ENCODE measurements around the gene KIT.
A peak's percentile ranks its signal among the peaks of the same experiment; 100 is the strongest.

KIT gene

GRCh38 chr4:54708339-54709279, 50.9 kb downstream of the KIT start:
- H3K4me3 Mint-ChIP-seq, result no peak overlapping the region
- no peak overlapping the region for H3K27ac Mint-ChIP-seq
- no peaks in the 10 kb centered on the region for H3K4me1 Mint-ChIP-seq
- no peaks in the 10 kb centered on the region for H3K36me3 Mint-ChIP-seq
- ATAC-seq, result peak; percentile 51
- H3K9me3 Mint-ChIP-seq, result no peaks in the 10 kb centered on the region
- H3K27me3 Mint-ChIP-seq, result peaks cover 19% of the 10 kb centered on the region

GRCh38 chr4:54709400-54709799, 51.6 kb downstream of the KIT start:
- H3K4me1 Mint-ChIP-seq, result no peaks in the 10 kb centered on the region
- no peak overlapping the region for H3K4me3 Mint-ChIP-seq
- H3K27me3 Mint-ChIP-seq, result peaks cover 19% of the 10 kb centered on the region
- H3K9me3 Mint-ChIP-seq, result no peaks in the 10 kb centered on the region
- no peaks in the 10 kb centered on the region for H3K36me3 Mint-ChIP-seq
- no peak for ATAC-seq
- H3K27ac Mint-ChIP-seq, result no peak overlapping the region

GRCh38 chr4:54712206-54712605, 54.4 kb downstream of the KIT start:
- no peak overlapping the region for H3K27ac Mint-ChIP-seq
- no peak overlapping the region for H3K4me3 Mint-ChIP-seq
- no peaks in the 10 kb centered on the region for H3K9me3 Mint-ChIP-seq
- no peaks in the 10 kb centered on the region for H3K36me3 Mint-ChIP-seq
- no peaks in the 10 kb centered on the region for H3K4me1 Mint-ChIP-seq
- H3K27me3 Mint-ChIP-seq, result peaks cover 19% of the 10 kb centered on the region
- ATAC-seq, result no peak

GRCh38 chr4:54714631-54715030, 56.9 kb downstream of the KIT start:
- H3K4me1 Mint-ChIP-seq, result no peaks in the 10 kb centered on the region
- H3K27ac Mint-ChIP-seq, result no peak overlapping the region
- H3K9me3 Mint-ChIP-seq, result no peaks in the 10 kb centered on the region
- H3K27me3 Mint-ChIP-seq, result no peaks in the 10 kb centered on the region
- no peaks in the 10 kb centered on the region for H3K36me3 Mint-ChIP-seq
- no peak for ATAC-seq
- H3K4me3 Mint-ChIP-seq, result no peak overlapping the region

GRCh38 chr4:54716478-54717065, 58.8 kb downstream of the KIT start:
- H3K27ac Mint-ChIP-seq, result no peak overlapping the region
- no peaks in the 10 kb centered on the region for H3K36me3 Mint-ChIP-seq
- no peak for ATAC-seq
- no peaks in the 10 kb centered on the region for H3K9me3 Mint-ChIP-seq
- no peak overlapping the region for H3K4me3 Mint-ChIP-seq
- H3K27me3 Mint-ChIP-seq, result no peaks in the 10 kb centered on the region
- H3K4me1 Mint-ChIP-seq, result no peaks in the 10 kb centered on the region

DNA sequence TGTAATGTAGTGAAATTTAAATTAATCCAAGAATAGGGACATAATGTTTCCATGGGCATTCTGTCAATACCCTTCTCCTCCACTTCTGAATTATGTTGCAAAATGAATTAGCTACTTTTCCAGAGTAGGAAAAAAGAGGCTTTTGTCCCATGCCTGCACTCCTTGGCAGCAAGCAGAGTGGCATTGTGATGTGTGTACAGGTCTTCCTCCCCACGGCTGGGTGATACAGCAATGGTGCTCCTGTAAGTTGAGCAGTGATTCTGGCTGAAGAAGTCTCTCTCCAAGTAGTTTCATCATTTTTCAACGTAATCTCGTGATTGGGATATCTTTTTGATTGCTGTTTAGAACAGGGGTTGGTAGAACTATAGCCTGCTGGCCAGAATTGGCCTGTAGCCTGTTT, 59.9 kb downstream of the KIT start:
- H3K36me3 Mint-ChIP-seq, result no peaks in the 10 kb centered on the region
- H3K4me3 Mint-ChIP-seq, result no peak overlapping the region
- H3K27ac Mint-ChIP-seq, result no peak overlapping the region
- ATAC-seq, result no peak
- H3K9me3 Mint-ChIP-seq, result no peaks in the 10 kb centered on the region
- H3K27me3 Mint-ChIP-seq, result no peaks in the 10 kb centered on the region
- H3K4me1 Mint-ChIP-seq, result no peaks in the 10 kb centered on the region

DNA sequence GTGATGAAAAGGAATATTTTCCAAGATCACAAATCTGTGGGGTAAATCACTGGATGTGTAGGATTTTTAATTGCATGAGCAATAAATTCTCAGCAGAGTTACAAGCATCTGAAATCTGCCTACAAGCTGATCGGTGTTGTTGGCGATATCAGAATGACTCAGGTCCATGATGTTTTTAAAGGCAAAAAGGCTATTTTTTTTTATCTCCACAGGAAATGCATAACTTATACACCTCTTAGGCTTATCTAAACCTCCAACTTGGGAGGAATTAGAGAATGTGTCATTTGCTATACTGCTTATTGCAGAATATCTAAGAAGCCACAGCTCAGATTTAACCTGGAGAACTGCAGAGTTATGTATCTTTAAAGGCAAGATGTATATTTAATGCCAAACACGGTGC, 61.6 kb downstream of the KIT start:
- H3K27ac Mint-ChIP-seq, result no peak overlapping the region
- H3K4me3 Mint-ChIP-seq, result no peak overlapping the region
- ATAC-seq, result no peak
- no peaks in the 10 kb centered on the region for H3K9me3 Mint-ChIP-seq
- no peaks in the 10 kb centered on the region for H3K36me3 Mint-ChIP-seq
- no peaks in the 10 kb centered on the region for H3K27me3 Mint-ChIP-seq
- no peaks in the 10 kb centered on the region for H3K4me1 Mint-ChIP-seq

GRCh38 chr4:54723220-54723619, 65.5 kb downstream of the KIT start:
- Mint-ChIP-seq H3K9me3 (peaks cover 2% of the 10 kb centered on the region), H3K27me3 (no peaks in the 10 kb centered on the region), H3K27ac (no peak overlapping the region), H3K4me1 (peaks cover 2% of the 10 kb centered on the region), H3K4me3 (no peak overlapping the region), H3K36me3 (no peaks in the 10 kb centered on the region)
- ATAC-seq, result no peak

- Mint-ChIP-seq H3K4me1 (peaks cover 8% of the 10 kb centered on the region), H3K27ac (no peak overlapping the region), H3K4me3 (no peak overlapping the region), H3K27me3 (no peaks in the 10 kb centered on the region), H3K9me3 (peaks cover 2% of the 10 kb centered on the region), H3K36me3 (no peaks in the 10 kb centered on the region)
- ATAC-seq, result no peak
Measured at GRCh38 chr4:54723820-54724219, 66.1 kb downstream of the KIT start.

- Mint-ChIP-seq H3K27ac (no peak overlapping the region), H3K4me3 (no peak overlapping the region), H3K27me3 (no peaks in the 10 kb centered on the region), H3K36me3 (no peaks in the 10 kb centered on the region), H3K4me1 (peaks cover 12% of the 10 kb centered on the region), H3K9me3 (peaks cover 2% of the 10 kb centered on the region)
- no peak for ATAC-seq
Measured at GRCh38 chr4:54726907-54727306, 69.2 kb downstream of the KIT start.

DNA sequence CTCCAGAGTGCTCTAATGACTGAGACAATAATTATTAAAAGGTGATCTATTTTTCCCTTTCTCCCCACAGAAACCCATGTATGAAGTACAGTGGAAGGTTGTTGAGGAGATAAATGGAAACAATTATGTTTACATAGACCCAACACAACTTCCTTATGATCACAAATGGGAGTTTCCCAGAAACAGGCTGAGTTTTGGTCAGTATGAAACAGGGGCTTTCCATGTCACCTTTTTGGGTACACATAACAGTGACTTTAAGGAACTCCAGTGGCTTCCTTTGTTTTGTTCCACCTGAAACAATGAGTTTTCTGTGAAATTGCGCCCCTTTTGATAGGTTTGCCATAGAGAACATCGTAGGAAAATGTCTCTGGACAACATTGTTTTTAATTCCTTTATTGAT, 69.6 kb downstream of the KIT start:
- Mint-ChIP-seq H3K4me3 (no peak overlapping the region), H3K4me1 (peaks cover 12% of the 10 kb centered on the region), H3K27ac (no peak overlapping the region), H3K9me3 (peaks cover 2% of the 10 kb centered on the region), H3K36me3 (no peaks in the 10 kb centered on the region), H3K27me3 (no peaks in the 10 kb centered on the region)
- no peak for ATAC-seq

DNA sequence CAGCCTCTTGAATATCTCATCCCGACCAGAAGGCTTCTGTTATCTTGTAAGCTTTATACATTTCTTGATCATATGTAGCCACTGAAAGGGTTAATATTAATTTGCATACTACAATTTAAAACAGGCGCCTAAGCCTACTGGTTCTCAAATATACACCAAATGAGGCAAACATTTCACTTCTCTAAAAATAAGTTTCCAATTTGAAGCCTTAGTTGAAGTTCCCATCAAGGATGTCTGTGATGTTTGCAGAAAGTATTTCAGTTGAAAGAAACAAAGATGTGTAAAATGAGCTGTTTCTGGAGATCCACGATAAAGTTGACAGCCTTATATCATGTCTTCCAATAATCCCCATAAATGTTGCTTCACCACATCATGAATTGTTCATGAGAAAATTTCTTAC, 70.6 kb downstream of the KIT start:
- H3K4me3 Mint-ChIP-seq, result peak overlapping the region; percentile 30
- ATAC-seq, result no peak
- H3K36me3 Mint-ChIP-seq, result no peaks in the 10 kb centered on the region
- H3K4me1 Mint-ChIP-seq, result peaks cover 12% of the 10 kb centered on the region
- H3K9me3 Mint-ChIP-seq, result peaks cover 2% of the 10 kb centered on the region
- no peak overlapping the region for H3K27ac Mint-ChIP-seq
- no peaks in the 10 kb centered on the region for H3K27me3 Mint-ChIP-seq

DNA sequence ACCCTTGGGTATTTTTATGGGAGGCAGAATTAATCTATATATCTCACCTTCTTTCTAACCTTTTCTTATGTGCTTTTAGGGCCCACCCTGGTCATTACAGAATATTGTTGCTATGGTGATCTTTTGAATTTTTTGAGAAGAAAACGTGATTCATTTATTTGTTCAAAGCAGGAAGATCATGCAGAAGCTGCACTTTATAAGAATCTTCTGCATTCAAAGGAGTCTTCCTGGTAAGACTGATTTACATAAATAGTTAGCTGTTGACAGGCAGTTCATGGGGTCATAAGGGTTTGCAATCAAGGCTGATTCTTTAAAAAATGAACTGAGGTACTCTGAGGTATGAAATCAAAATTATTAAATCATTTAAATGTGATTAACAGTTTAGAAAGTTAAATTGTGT, 71.5 kb downstream of the KIT start:
- H3K9me3 Mint-ChIP-seq, result peaks cover 2% of the 10 kb centered on the region
- no peak overlapping the region for H3K4me3 Mint-ChIP-seq
- H3K27me3 Mint-ChIP-seq, result no peaks in the 10 kb centered on the region

DNA sequence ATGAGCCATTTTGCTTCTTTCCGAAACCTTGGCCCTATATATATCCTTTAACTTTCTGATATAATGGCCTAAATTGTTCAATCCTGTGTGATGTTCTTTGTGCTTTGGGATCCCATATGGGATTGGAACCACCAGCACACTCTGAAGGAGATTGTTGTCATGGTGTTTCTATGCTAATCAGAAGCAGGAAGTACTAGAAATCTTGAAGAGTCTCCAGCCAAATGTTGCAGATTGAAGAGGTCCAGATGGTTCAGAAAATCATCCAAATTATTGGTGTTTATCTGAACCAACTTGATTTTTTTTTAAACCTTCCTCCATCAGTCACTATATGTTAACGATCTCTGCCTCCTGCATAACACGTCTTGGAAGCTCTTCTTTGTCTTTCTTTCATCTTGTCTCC, 72.8 kb downstream of the KIT start:
- no peaks in the 10 kb centered on the region for H3K27me3 Mint-ChIP-seq
- ATAC-seq, result no peak
- peaks cover 2% of the 10 kb centered on the region for H3K9me3 Mint-ChIP-seq
- H3K4me1 Mint-ChIP-seq, result peaks cover 12% of the 10 kb centered on the region
- no peaks in the 10 kb centered on the region for H3K36me3 Mint-ChIP-seq
- H3K4me3 Mint-ChIP-seq, result no peak overlapping the region
- no peak overlapping the region for H3K27ac Mint-ChIP-seq

More for the DNA sequence above, 71.5 kb downstream of the KIT start:
- no peak for ATAC-seq
- Mint-ChIP-seq H3K4me1 (peaks cover 12% of the 10 kb centered on the region), H3K27ac (no peak overlapping the region), H3K36me3 (no peaks in the 10 kb centered on the region)

GRCh38 chr4:54731552-54731951, 73.8 kb downstream of the KIT start:
- Mint-ChIP-seq H3K9me3 (no peaks in the 10 kb centered on the region), H3K4me1 (peaks cover 12% of the 10 kb centered on the region), H3K36me3 (no peaks in the 10 kb centered on the region), H3K27ac (no peak overlapping the region), H3K27me3 (no peaks in the 10 kb centered on the region), H3K4me3 (no peak overlapping the region)
- ATAC-seq, result no peak

GRCh38 chr4:54731976-54732375, 74.2 kb downstream of the KIT start:
- no peak overlapping the region for H3K27ac Mint-ChIP-seq
- H3K4me1 Mint-ChIP-seq, result peaks cover 12% of the 10 kb centered on the region
- H3K27me3 Mint-ChIP-seq, result no peaks in the 10 kb centered on the region
- ATAC-seq, result no peak
- H3K4me3 Mint-ChIP-seq, result no peak overlapping the region
- no peaks in the 10 kb centered on the region for H3K9me3 Mint-ChIP-seq
- H3K36me3 Mint-ChIP-seq, result no peaks in the 10 kb centered on the region

All from stimulated activated memory B cell treated with anti-CD40 and anti-IgM and Interleukin-4, amounts not matched to agents 10 μg/mL and 1 μg/mL and 100 μg/mL, for 72 hours (primary cell).